RPMI8226 (cell line): ENCODE data around the gene SCAMP2.
"Not testable (repeated sequence)": the region's sequence is repeated elsewhere in the genome, so short reads cannot be mapped to it uniquely, and the experiment has no call there.

Experiments
- DNase-seq: peaks from one replicate; pipeline ENCODE4 v3.0.0-alpha.2; 2015

Gene SCAMP2

DNA sequence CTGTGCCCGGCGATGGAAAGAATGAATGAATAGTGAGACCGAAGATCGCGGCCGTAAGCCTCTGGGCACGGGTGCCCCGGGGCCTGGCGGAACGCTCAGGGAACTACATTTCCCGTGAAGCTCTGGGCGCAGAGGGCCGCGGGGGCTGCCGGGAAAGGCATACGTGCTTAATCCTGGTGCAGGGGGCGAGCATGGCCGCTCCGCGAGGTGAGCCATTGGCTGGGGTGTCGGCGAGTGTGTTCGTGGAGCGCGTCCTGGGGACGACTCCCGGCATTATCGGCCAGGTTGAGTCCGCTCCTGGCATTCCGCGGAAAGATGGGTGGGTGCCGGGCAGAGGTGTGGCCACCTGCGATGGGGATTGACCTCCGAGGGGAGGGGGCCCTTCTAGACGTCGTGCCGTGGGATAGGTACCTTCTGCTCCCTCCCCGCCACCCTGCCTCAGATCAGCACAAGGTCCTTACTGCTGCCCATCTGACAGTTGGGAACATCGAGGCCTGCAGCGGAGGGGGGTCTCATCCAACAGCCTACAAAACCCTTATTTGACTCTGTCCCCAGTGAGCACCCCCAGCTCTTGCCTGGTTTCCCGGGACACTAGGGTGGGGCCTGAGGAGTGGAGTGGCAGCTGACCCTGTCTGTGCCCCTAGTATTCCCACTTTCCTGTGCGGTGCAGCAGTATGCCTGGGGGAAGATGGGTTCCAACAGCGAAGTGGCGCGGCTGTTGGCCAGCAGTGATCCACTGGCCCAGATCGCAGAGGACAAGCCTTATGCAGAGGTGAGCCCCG is 16.9 kb upstream of the SCAMP2 start, which contains the start of gene MPI:
Gene MPI (plus strand): TSS at position 160 of the 782 bp plus-strand sequence. CDS start 32 bp downstream, at position 192.
- DNase-seq = peak; percentile 93

DNA sequence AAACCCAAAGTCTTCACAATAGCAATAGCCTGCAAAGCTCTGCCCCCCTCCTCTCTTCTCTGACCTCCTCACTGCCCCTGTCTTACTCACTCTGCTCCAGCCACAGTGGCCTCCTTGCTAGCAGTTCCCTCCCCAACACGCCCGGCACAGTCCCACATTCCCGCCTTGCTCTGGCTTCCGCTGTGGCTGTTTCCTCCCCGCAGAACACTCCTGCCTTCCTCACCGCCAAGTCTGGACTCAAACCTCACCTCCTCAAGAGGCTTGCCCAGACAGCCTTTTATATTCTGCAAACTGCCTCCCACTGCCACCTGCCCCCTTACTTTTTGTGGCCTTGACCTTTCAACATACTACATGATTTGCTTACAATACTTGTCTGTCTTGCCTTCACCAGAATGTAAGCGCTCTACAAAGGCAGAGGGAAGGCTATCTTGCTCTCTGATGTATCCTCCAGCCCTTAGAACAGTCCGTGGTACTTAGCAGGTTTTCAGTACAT is 16.3 kb upstream of the SCAMP2 start:
- DNase-seq = no peak

GRCh38 chr15:74888716-74889115 is 15.6 kb upstream of the SCAMP2 start:
- no peak for DNase-seq

DNA sequence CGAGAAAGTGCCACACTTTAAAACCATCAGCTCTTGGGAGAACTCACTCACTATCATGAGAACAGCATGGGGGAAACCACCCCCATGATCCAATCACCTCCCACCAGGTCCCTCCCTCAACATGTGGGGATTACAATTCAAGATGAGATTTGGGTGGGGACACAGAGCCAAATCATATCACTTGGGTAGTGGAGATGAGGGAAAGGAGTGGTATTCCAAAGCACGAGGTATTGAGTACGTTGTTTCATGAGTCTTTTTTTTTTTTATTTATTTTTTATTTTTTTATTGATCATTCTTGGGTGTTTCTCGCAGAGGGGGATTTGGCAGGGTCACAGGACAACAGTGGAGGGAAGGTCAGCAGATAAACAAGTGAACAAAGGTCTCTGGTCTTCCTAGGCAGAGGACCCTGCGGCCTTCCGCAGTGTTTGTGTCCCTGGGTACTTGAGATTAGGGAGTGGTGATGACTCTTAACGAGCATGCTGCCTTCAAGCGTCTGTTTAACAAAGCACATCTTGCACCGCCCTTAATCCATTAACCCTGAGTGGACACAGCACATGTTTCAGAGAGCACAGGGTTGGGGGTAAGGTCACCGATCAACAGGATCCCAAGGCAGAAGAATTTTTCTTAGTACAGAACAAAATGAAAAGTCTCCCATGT is 14.5 kb upstream of the SCAMP2 start:
- DNase-seq = not testable (repeated sequence)

DNA sequence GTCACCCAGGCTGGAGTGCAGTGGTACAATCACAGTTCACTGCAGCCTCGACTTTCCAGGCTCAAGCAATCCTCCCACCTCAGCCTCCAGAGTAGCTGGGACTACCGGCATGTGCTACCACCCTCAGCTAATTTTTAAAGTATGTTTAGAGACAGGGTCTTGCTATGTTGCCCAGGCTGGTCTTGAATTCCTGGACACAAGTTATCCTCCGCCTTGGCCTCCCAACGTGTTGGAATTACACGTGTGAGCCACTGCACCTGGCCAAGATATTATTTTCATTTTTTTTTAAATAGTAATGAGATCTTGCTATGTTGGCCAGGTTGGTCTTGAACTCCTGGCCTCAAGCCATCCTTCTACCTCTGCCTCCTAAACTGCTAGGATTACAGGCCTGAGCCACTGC is 12.3 kb upstream of the SCAMP2 start:
- DNase-seq = no peak

DNA sequence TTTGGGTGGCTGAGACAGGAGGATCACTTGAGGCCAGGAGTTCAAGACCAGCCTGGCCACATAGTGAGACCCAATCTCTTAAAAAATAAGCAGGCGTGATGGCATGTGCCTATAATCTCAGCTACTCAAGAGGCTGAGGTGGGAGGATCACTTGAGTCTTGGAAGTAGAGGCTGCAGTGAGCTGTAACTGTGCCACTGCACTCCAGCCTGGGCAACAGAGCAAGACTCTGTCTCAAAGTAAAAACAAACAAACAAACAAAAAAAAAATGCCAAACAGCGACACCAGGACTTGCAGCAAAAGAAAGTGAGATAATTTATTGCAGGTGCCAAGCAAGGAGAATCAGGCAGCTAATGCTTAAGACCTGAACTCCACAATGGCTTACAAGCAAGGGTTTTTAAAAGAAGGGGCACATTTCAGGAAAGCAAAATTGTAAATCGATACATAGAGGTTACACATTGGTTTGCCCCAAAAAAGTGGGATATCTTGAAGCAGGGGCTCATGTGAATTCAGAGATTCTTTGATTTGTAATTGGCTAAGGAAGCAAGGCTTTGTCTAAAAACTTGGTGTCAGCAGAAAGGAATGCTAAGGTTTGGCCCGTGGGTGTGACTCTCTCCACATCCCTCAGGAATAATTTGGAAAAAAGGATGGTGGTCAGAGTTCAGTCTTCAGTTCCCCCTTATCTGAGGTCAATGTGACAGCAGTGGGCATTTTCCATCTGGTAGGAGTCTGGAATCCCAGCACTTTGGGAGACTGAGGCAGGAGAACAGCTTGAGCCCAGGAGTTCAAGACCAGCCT is 11.5 kb upstream of the SCAMP2 start:
- no peak for DNase-seq

DNA sequence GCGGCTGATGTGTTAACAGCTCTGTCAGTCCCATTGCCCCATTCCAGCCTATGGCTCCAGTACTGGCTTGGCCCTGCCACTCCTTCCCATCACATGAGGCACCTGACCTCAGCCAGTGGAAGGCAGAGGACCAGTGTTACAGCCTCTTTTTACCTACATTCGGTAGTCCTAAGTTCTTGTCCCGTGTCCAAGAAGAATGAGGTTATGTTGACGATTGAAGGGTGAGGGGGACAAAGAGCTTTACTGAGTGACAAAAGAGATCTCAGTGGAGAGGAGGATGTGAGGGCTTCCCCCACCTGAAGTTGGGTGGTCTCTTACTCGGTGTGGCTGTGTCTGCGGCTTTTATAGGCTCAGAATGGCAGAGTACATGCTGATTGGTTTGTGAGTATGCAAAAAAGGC is 9.4 kb upstream of the SCAMP2 start:
- no peak for DNase-seq

GRCh38 chr15:74878273-74878672 is 5.1 kb upstream of the SCAMP2 start:
- DNase-seq = no peak

- peak; percentile 64 for DNase-seq
Observed at GRCh38 chr15:74873756-74874424, 725 bp upstream of the SCAMP2 start.

- no peak for DNase-seq
Observed at GRCh38 chr15:74872702-74873035, 496 bp downstream of the SCAMP2 start.

DNA sequence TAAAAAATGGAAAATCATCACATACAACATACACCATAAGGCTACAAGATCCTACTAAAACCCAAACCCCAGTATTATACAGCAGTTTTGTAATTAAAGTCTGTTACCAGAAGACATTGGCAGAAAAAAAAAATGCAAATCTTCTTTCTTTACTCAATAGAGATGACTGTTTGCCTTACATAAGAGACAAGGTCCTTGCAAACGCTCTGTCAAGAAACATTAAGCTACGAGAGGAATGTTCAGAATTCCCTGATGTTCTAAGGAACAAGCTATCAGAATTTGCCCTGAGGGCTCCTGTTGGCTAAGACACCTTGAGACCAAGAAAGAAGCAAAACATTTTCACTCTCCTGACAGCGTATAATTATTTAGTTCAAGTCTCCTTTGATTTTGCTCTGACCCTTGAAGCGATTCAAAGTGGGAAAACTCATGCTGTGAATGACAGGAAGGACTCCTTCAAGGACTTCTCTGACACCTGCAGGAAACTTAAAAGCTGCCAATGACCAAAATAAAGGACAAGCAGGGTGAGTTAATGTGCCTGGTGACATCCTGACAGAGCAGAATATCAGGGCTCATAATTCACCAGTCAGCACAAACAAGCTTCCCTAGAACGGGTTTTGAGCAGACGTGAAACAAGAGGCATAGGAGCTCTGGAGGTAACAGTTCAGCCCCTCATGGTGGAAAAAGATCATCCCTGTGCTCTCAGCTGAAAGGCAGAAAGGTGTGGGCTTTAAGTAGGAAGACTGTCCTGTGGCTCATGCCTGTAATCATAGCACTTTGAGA is 2.5 kb downstream of the SCAMP2 start:
- peak; percentile 89 for DNase-seq

DNA sequence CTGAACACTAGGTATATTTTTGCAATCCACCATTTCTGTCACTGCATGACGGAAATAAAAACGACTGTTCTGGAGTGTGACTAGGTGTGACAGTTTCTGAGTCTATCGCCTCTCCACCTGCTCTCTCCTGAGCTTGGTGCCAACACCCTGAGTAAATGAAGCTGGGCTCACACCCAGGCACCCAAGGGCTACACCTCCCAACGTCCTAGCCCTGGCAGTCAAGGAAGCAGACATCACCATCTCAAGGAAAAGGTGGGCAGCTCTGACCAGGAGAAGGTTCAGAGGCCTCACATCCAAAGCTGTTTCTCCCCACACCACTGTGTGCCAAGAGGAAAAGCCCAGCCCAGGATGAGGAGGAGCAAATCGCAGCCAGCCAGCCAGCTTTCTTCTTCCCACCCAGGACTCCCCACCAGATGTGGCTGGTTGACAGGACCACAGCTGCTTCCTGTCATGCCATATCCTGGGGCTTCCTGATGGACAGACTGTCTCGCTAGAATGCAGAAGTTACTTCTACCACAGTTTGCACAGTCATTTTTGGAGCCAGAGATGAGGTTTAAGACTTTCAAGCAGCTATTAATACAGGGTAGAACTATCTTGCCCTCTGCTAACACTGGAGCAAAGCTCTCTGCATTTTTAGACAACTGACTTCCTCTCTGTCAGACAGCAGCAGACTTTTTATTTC is 3.3 kb downstream of the SCAMP2 start:
- DNase-seq = peak; percentile 90

DNA sequence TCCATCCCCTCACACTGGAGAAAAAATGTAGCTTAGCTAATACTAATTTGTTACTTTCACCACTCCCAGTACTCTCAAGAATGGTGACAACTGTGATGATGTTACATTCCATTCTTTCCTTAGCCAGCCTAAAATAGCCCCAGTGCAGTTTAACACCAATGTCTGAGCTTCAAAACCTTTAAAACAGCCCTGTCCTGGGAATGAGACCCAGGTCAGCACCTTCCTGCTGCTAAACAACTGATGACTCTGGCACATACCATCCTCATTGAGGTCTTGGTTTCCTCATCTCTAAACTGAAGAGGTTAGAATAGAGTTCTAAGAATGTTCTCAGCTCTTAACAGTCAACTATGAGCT is 3.8 kb downstream of the SCAMP2 start:
- DNase-seq = no peak

- DNase-seq = no peak
Observed at GRCh38 chr15:74868059-74868458, 5.1 kb downstream of the SCAMP2 start.

DNA sequence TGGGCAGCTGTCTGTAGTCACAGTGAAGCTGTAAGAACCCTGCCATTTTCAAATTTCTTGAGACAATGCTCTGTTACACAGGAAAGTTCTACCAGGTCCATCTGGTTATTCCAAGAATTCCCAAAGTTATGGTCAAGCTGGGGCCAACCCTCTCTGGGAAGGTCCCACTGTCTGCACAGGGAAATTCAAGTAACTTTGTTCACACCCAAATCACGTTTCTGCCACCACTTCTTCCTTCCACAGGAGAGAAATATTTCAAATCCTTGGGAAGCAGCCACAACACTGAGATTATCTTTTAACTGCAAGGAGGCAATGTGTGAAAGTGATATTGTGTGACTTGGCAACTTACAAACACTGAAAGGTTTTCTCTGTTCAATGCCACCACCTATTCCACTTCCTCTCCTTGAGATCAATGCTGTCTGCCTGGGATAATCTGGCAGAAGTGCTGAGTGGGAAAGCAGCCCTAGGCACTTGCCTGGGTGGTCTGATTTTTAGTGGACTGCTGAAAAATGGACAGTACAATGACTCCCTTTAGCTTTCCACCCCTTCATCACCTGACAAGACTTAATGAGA is 5.6 kb downstream of the SCAMP2 start:
- DNase-seq = no peak

DNA sequence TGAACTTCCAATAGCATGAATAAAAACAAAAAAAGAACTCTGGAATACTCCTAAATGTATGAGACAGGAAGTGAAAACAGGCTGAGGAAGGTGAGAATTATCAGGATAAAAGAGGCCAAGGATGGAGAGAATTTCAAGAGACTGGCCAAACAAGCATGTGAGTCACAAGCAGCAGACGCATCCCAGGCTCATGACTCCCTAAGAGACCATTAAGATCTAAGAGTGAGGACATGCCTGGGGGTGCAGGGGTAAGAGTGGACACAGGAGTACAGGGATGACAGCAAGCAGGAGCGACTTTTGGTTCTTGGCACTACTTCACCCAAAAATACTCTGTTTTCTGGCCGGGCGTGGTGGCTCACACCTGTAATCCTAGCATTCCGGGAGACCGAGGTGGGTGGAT is 7.1 kb downstream of the SCAMP2 start:
- DNase-seq = no peak

- DNase-seq = no peak
Observed at GRCh38 chr15:74865316-74865715, 7.8 kb downstream of the SCAMP2 start.

DNA sequence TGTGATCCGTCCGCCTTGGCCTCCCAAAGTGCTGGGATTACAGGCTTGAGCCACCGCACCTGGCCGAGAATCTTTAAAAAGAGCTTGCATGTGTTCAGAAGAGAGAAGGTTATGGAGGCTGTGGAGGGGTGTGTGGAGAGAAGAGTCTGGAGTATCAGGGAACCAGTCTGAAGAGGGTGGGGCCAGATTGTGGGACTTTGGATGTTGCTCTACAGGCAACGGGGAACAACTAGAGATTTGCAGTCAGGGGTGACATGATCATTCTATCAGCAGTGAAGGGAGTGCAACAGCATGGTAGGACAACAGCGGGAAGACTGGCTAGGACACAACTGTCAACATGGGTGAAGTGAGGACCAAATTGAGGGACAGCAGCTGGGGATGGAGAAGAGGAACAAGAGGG is 8.9 kb downstream of the SCAMP2 start:
- no peak for DNase-seq

DNA sequence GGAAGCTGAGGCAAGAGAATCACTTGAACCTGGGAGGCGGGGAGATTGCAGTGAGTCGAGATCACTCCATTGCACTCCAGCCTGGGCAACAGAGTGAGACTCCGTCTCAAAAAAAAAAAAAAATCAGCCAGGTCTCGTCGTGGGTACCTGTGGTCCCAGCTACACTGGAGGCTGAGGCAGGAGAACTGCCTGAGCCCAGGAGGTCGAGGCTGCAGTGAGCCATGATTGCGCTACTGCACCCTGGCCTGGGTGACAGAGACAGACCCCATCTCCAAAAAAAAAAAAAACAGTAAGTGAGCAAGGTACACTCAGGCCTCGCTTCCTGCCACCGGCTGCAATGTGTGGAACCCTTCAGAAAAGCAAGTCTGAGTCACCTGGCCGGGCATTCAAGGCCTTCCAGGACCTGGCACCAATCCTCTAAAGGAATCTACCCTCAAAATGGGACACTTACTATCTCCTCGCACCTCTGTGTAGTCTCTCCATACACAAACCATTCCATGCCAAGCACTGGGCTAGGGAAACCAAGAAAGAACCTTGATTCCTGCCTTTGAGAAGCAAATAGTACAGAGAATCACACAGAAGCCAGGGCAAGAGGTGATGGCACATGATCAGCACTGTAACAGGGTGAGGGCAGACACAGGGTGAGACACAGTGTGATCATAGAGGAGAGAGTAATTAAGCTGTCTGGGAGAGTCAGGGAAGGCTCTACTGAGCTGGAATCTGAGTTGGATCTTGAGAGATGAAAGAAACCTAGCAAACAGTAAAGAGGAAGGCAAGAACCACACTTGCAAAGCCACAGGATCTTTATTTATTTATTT is 9.7 kb downstream of the SCAMP2 start:
- no peak for DNase-seq

GRCh38 chr15:74858369-74858740 is 14.8 kb downstream of the SCAMP2 start:
- DNase-seq = no peak
